Choroid plexus epithelial cell (primary cell): ENCODE measurements around the gene ARMS2.

Experiments
- DNase-seq: peaks from one replicate; pipeline ENCODE4 v3.0.0-alpha.2; 2010; ENCODE audit warnings: low read depth
- H3K4me3 ChIP-seq: 2 replicates; pipeline ENCODE4 v1.5.1; 2011; ENCODE audit warnings: low read depth, mild to moderate bottlenecking, control low read depth, low read length, moderate library complexity
- CTCF ChIP-seq: conservative IDR thresholded peaks from 2 replicates; pipeline ENCODE4 v1.5.1; 2011; ENCODE audit warnings: low read depth, mild to moderate bottlenecking, control low read depth, inconsistent platforms, low read length, moderate library complexity

Gene ARMS2

GRCh38 chr10:122498521-122498920 is 44.1 kb downstream of the ARMS2 start:
- TF ChIP-seq CTCF: no peak
- no peak overlapping the region for H3K4me3 ChIP-seq
- peak; percentile 11 for DNase-seq

- no peak overlapping the region for H3K4me3 ChIP-seq
- TF ChIP-seq CTCF: no peak
- DNase-seq: no peak
These were observed 44.6 kb downstream of the ARMS2 start for GRCh38 chr10:122499012-122499411.

- H3K4me3 ChIP-seq: no peak overlapping the region
- DNase-seq: peak; percentile 74
- no peak for TF ChIP-seq CTCF
These were observed 45.1 kb downstream of the ARMS2 start for GRCh38 chr10:122499491-122499941.

GRCh38 chr10:122500194-122500593 is 45.7 kb downstream of the ARMS2 start:
- no peak for DNase-seq
- H3K4me3 ChIP-seq: no peak overlapping the region
- no peak for TF ChIP-seq CTCF

- no peak for DNase-seq
- no peak for TF ChIP-seq CTCF
- no peak overlapping the region for H3K4me3 ChIP-seq
These were observed 46.3 kb downstream of the ARMS2 start for GRCh38 chr10:122500726-122501125.

GRCh38 chr10:122503012-122503411 is 48.6 kb downstream of the ARMS2 start:
- DNase-seq: no peak
- H3K4me3 ChIP-seq: no peak overlapping the region
- no peak for TF ChIP-seq CTCF

- TF ChIP-seq CTCF: no peak
These were observed 49.6 kb downstream of the ARMS2 start for GRCh38 chr10:122503886-122504609.

More at GRCh38 chr10:122503886-122504609, 49.6 kb downstream of the ARMS2 start:
- no peak for DNase-seq
- H3K4me3 ChIP-seq: no peak overlapping the region
